AG10803 (cell line): ENCODE data around the gene CCR4.
"Not testable (repeated sequence)": the region's sequence is repeated elsewhere in the genome, so short reads cannot be mapped to it uniquely, and the experiment has no call there.

Experiments
- DNase-seq: peaks from one replicate; pipeline ENCODE4 v3.0.0; 2010; ENCODE audit warnings: low read depth
- H3K4me3 ChIP-seq: 2 replicates; pipeline ENCODE4 v1.5.1; 2011; ENCODE audit warnings: mild to moderate bottlenecking, low read length, control low read depth
- TF ChIP-seq, protein P1 (sequence below): conservative IDR thresholded peaks from 2 replicates; pipeline ENCODE4 v1.5.1; 2011; ENCODE audit warnings: mild to moderate bottlenecking, low read length, control low read depth, inconsistent platforms

The CCR4 gene

DNA sequence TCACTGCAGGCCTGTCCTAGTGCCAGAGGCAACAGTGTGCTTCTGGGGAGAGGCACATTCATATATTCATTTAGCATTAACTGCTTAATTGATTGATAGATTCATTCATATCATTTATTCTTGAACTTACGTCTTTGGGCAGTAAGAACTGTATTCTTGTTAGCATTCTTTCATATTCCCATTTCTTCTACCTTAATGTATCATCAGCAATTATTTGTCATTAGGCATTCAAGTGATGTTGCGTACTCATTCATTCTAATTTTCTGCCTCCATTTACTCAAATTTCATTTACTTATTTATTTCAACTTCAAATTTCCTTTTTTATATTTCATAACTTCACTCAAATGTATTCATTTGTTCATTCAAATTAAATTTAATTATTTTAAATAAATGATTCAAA lies 31.5 kb upstream of the CCR4 start:
- DNase-seq: no peak
- TF ChIP-seq, protein P1, sequence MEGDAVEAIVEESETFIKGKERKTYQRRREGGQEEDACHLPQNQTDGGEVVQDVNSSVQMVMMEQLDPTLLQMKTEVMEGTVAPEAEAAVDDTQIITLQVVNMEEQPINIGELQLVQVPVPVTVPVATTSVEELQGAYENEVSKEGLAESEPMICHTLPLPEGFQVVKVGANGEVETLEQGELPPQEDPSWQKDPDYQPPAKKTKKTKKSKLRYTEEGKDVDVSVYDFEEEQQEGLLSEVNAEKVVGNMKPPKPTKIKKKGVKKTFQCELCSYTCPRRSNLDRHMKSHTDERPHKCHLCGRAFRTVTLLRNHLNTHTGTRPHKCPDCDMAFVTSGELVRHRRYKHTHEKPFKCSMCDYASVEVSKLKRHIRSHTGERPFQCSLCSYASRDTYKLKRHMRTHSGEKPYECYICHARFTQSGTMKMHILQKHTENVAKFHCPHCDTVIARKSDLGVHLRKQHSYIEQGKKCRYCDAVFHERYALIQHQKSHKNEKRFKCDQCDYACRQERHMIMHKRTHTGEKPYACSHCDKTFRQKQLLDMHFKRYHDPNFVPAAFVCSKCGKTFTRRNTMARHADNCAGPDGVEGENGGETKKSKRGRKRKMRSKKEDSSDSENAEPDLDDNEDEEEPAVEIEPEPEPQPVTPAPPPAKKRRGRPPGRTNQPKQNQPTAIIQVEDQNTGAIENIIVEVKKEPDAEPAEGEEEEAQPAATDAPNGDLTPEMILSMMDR: no peak
- no peak overlapping the region for H3K4me3 ChIP-seq

DNA sequence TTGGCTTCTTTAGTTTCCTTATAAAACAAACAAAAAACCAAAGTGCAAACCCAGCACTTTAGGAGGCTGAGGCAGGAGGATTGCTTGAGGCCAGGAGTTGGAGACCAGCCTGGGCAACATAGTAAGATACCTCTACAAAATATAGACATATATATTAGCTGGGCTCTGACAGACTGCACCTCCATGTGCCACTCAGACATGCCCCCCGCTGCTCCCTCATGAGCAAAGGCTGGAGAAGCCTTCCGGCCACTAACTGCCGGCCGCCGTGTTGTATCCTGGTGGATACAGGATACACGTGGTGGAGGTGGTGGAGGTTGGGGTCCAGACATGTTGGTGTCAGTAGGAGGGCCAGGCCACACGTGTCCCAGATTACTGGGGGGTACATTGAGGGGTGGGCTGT lies 29.4 kb upstream of the CCR4 start:
- no peak for DNase-seq
- TF ChIP-seq, protein P1: no peak
- H3K4me3 ChIP-seq: no peak overlapping the region

DNA sequence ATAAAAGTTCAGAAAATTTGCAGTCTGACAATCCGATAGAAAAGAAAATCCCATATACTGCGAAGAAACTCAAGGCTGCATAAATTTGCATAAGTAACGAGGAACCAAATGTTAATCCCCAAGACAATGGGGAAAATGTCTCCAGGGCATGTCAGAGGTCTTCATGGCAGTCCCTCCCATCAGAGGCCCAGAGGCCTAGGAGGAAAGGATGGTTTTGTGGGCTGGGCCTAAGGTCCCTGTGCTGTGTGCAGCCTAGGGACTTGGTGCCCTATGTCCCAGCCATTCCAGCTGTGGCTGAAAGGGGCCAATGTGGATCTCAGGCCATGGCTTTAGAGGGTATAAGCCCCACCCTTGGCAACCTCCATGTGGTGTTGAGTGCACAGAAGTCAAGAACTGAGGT lies 21.3 kb upstream of the CCR4 start:
- H3K4me3 ChIP-seq: no peak overlapping the region
- DNase-seq: no peak
- TF ChIP-seq, protein P1: no peak

DNA sequence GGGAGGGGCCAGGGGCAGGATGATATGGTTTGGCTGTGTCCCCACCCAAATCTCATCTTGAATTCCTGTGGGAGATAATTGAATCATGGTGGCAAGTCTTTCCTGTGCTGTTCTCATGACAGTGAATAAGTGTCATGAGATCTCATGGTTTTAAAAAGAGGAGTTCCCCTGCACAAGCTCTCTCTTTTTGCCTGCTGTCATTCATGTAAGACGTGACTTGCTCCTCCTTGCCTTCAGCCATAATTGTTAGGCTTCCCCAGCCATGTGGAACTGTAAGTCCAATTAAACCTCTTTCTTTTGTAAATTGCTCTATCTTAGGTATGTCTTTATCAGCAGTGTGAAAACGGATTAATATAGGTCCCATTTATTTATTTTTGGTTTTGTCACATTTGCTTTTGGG lies 20.2 kb upstream of the CCR4 start:
- not testable (repeated sequence) for DNase-seq, H3K4me3 ChIP-seq

DNA sequence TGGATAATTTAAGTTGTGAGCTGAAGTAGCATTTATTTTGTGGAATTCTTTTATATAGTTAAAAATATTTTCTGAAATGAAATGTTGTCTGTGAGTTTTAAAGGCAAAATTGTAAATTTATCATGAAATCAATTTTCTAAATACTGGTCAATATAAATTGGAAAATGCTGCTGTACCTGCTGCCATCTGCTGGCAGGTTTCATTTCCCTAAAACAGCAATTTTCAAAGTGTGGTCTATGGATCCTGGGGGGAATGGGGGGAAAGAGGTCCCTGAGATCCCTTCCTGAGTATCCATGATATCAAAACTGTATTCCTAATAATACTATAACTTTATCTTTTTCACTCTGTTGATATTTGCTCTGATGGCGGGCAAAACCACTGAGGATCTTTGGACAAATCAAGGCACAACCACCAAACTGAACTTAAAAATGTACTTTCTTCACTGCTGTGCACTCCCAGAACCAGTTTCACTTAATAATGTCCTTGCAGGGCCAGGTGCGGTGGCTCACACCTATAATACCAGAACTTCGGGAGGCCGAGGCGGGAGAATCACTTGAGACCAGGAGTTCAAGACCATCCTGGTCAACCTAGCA lies 17.2 kb upstream of the CCR4 start:
- TF ChIP-seq, protein P1: peak; percentile 75
- DNase-seq: peak; percentile 13
- H3K4me3 ChIP-seq: no peak overlapping the region

DNA sequence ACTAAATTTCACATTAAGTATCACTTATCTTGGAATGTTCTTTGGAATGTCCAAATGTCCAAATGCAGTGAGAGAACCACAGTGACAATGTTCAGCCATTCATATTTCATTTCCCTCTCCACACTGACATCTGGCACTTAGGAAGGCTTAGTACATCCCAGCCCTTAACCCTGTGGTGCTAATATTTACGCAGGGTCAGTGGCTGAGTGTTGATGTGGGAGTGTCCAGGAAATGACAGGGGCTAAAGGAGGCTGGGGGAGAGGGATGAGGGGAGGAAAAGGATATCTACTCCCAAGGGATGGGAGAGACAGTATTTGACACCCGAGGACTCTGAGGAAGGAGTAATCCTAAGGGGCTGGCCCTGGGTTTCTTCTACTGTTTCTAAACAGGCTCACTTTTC lies 14.1 kb upstream of the CCR4 start:
- H3K4me3 ChIP-seq: no peak overlapping the region
- TF ChIP-seq, protein P1: no peak
- no peak for DNase-seq

DNA sequence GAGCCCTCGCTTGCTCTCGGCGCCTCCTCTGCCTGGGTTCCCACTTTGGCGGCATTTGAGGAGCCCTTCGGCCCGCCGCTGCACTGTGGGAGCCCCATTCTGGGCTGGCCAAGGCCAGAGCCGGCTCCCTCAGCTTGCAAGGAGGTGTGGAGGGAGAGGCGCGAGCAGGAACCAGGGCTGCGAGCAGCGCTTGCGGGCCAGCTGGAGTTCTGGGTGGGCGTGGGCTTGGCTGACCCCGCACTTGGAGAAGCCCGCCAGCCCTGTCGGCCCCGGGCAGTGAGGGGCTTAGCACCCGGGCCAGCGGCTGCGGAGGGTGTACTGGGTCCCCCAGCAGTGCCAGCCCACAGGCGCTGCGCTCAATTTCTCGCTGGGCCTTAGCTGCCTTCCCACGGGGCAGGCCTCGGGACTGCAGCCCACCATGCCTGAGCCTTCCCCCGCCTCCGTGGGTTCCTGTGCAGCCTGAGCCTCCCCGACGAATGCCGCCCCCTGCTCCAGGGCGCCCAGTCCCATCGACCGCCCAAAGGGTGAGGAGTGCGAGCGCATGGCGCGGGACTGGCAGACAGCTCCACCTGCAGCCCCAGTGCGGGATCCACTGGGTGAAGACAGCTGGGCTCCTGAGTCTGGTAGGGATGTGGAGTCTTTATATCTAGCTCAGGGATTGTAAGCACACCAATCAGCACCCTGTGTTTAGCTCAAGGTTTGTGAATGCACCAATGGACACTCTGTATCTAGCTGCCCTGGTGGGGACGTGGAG lies 11.7 kb upstream of the CCR4 start:
- DNase-seq, H3K4me3 ChIP-seq: not testable (repeated sequence)

DNA sequence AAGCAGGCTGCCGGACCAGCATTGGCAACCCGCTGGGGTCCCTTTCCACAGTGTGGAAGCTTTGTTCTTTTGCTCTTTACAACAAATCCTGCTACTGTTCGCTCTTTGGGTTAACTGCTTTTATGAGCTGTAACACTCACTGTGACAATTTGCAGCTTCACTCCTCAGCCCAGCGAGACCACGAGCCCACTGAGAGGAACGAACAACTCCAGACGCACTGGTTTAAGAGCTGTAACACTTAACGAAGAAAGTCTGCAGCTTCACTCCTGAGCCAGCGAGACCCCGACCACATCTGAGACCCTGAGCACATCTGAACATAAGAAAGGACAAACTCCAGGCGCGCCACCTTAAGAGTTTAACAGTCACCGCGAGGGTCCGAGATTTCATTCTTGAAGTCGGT lies 10.7 kb upstream of the CCR4 start:
- no peak for DNase-seq
- H3K4me3 ChIP-seq: no peak overlapping the region
- TF ChIP-seq, protein P1: no peak
